ENCODE measurements around the gene PRKCB. TPM values are rescaled to one million over a fixed set of nuclear protein-coding genes. Genes with fewer than 3 reads are reported as not detected.

PRKCB gene
- total RNA-seq, 4 donors from 2014 or later, result 0.51 to 1.3 (median 1.1) TPM

- ATAC-seq (no peak), DNase-seq (no peak)
- H3K4me1 ChIP-seq, result no peaks in the 10 kb centered on the region
- no peak for TF ChIP-seq POLR2A (IDR thresholded peaks at IDR 0.05)
- TF ChIP-seq CTCF (IDR thresholded peaks at IDR 0.05 in 4 of 5, conservative IDR thresholded peaks at IDR 0.05 in 1 of 5), result no peak
- no peaks in the 10 kb centered on the region for H3K36me3 ChIP-seq
- in situ Hi-C loops (cut with MboI; ENCODE audit: low sequenced_read_pairs in 4 of 4) (loop anchor here in 1 of 4 donors (25.0 kb wide), 1 partner anchor 112 kb away; no protein-coding TSS in a partner anchor), intact Hi-C loops (cut with DNase I; ENCODE audit: low total_unique reads) (no loop called here)
- H3K27me3 ChIP-seq, result no peaks in the 10 kb centered on the region
- no peak overlapping the region for H3K27ac ChIP-seq
- no peak overlapping the region for H3K4me3 ChIP-seq
- no peaks in the 10 kb centered on the region for H3K9me3 ChIP-seq
These were observed 289.4 kb downstream of the PRKCB start for GRCh38 chr16:24125214-24125613.

- H3K4me3 ChIP-seq, result no peak overlapping the region
- no peak for DNase-seq
- ATAC-seq, result no peak
- in situ Hi-C loops (cut with MboI; ENCODE audit: low sequenced_read_pairs in 4 of 4), result loop anchor here in 1 of 4 donors (25.0 kb wide), 1 partner anchor 108 kb away; no protein-coding TSS in a partner anchor
- no peaks in the 10 kb centered on the region for H3K4me1 ChIP-seq
- intact Hi-C loops (cut with DNase I; ENCODE audit: low total_unique reads), result no loop called here
- TF ChIP-seq CTCF (IDR thresholded peaks at IDR 0.05 in 4 of 5, conservative IDR thresholded peaks at IDR 0.05 in 1 of 5) (no peak), POLR2A (IDR thresholded peaks at IDR 0.05) (no peak)
- H3K9me3 ChIP-seq, result no peaks in the 10 kb centered on the region
- no peaks in the 10 kb centered on the region for H3K36me3 ChIP-seq
- no peak overlapping the region for H3K27ac ChIP-seq
- H3K27me3 ChIP-seq, result no peaks in the 10 kb centered on the region
These were observed 293.7 kb downstream of the PRKCB start for GRCh38 chr16:24129412-24129918.

- no peaks in the 10 kb centered on the region for H3K36me3 ChIP-seq
- H3K27me3 ChIP-seq, result no peaks in the 10 kb centered on the region
- H3K27ac ChIP-seq, result no peak overlapping the region
- no peak overlapping the region for H3K4me3 ChIP-seq
- ATAC-seq (no peak), DNase-seq (no peak)
- in situ Hi-C loops (cut with MboI; ENCODE audit: low sequenced_read_pairs in 4 of 4) (loop anchor here in 1 of 4 donors (25.0 kb wide), 1 partner anchor 107 kb away; no protein-coding TSS in a partner anchor), intact Hi-C loops (cut with DNase I; ENCODE audit: low total_unique reads) (no loop called here)
- TF ChIP-seq POLR2A (IDR thresholded peaks at IDR 0.05) (no peak), CTCF (IDR thresholded peaks at IDR 0.05 in 4 of 5, conservative IDR thresholded peaks at IDR 0.05 in 1 of 5) (no peak)
- H3K4me1 ChIP-seq, result no peaks in the 10 kb centered on the region
- no peaks in the 10 kb centered on the region for H3K9me3 ChIP-seq
These were observed 294.8 kb downstream of the PRKCB start for GRCh38 chr16:24130494-24131085.

GRCh38 chr16:24131294-24131693 lies 295.5 kb downstream of the PRKCB start:
- no peaks in the 10 kb centered on the region for H3K36me3 ChIP-seq
- in situ Hi-C loops (cut with MboI; ENCODE audit: low sequenced_read_pairs in 4 of 4), result loop anchor here in 1 of 4 donors (25.0 kb wide), 1 partner anchor 106 kb away; no protein-coding TSS in a partner anchor
- no peak for ATAC-seq
- no peaks in the 10 kb centered on the region for H3K27me3 ChIP-seq
- TF ChIP-seq CTCF (IDR thresholded peaks at IDR 0.05 in 4 of 5, conservative IDR thresholded peaks at IDR 0.05 in 1 of 5) (no peak), POLR2A (IDR thresholded peaks at IDR 0.05) (no peak)
- H3K4me3 ChIP-seq, result no peak overlapping the region
- no peak for DNase-seq
- no peak overlapping the region for H3K27ac ChIP-seq
- intact Hi-C loops (cut with DNase I; ENCODE audit: low total_unique reads), result no loop called here
- H3K9me3 ChIP-seq, result no peaks in the 10 kb centered on the region
- no peaks in the 10 kb centered on the region for H3K4me1 ChIP-seq

Data from gastrocnemius medialis (tissue), 4 donors.